HG02588 (cell line): Measurements from ENCODE around the gene SPRYD3.

Experiments used
- ATAC-seq: cut with Tn5 transposase; IDR thresholded peaks from one replicate; pipeline ENCODE4 v1.9.1; 2021; ENCODE audit warnings: mild to moderate bottlenecking, moderate library complexity; ENCODE audit not compliant: unreplicated experiment

SPRYD3 gene

GRCh38 chr12:53063708-53064612, 15.2 kb downstream of the SPRYD3 start:
- ATAC-seq = no peak

DNA sequence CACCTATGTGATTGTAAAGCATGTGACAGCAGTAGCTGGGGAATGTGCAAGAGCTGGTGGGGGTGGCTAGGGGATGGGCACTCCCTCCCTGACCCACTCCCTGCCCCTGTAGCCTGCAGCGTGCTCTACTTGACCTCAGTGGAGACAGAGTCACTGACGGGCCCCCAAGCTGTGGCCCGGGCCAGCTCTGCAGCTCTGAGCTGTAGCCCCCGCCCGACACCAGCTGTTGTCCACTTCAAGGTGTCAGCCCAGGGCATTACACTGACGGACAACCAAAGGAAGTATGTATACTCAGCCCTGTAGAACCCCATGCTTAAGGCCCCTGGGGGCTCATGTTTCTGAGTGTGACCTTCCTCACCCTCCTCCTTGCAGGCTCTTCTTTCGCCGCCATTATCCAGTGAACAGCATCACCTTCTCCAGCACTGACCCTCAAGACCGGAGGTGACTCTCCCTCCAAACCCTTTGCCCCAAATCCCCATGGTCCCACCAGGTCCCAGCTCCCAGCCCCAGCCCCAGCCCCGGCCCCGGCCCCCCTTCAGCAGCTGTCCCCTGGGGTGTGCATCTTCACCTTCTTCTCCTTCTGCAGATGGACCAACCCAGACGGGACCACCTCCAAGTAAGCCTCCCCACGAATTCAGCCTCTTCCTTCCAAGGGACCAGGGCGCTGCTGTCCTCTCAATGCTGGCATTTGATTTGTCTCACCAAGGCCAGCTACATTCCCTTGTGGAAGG, 16.0 kb downstream of the SPRYD3 start:
- ATAC-seq = no peak

DNA sequence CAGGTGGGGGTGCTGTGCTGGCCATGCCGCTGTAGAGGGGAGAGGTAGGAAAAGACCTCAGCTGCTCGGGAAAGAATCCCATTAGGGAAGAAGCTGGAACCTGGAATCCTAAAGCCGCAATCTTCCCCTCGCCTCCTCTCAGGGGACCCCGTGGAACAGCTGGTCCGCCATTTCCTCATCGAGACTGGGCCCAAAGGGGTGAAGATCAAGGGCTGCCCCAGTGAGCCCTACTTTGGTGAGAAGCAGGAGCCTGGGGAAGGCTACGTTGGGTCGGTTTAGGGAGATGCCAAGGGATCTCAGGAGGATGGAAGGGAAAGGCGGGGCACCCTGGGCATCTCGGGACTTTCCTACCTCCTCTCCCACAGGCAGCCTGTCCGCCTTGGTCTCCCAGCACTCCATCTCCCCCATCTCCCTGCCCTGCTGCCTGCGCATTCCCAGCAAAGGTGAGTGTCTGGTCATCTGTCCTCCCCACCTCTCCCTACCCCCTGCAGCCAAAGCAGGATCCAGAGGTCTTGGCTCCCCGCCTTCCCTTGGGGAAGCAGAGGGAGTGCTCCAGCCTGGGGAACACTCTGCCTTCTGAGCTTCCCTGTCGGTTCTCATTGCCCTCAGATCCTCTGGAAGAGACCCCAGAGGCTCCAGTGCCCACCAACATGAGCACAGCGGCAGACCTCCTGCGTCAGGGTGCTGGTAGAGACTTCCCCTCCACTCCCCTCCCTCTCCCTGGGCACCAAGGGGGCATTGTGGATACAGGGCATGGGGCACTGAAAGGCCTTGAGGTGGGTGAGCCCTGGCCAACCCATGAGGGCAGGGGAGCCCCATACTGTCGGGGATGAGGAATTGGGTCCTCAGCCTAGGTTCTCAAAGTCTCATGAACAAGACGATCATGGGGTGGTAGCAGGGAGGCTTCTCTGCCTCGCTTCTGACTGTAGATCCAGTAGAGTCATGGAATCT, 16.9 kb downstream of the SPRYD3 start:
- ATAC-seq = no peak

GRCh38 chr12:53061404-53062010, 17.7 kb downstream of the SPRYD3 start:
- ATAC-seq = no peak

GRCh38 chr12:53060721-53061276, 18.4 kb downstream of the SPRYD3 start:
- no peak for ATAC-seq

DNA sequence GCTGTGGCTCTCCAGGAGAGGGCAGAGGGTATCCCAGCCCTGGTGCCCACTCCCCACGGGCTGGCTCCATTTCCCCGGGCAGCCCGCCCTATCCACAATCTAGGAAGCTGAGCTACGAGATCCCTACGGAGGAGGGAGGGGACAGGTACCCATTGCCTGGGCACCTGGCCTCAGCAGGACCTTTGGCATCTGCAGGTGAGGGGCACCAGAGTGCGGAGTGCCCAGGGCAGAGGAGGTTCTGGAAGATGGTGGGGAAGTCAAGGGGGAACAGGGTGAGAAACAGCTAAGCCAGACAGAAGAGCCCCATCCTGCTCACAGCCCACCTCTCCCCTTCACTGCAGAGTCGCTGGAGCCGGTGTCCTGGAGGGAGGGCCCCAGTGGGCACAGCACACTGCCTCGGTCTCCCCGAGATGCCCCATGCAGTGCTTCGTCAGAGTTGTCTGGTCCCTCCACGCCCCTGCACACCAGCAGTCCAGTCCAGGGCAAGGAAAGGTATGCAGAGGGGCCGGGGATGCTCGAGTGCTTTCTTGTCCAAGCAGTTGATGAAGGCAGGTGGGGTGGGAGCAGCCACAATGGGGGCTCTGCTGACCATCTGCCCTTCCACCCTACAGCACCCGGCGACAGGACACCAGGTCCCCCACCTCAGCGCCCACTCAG, 19.0 kb downstream of the SPRYD3 start:
- no peak for ATAC-seq

GRCh38 chr12:53059434-53060063, 19.6 kb downstream of the SPRYD3 start:
- ATAC-seq = no peak

DNA sequence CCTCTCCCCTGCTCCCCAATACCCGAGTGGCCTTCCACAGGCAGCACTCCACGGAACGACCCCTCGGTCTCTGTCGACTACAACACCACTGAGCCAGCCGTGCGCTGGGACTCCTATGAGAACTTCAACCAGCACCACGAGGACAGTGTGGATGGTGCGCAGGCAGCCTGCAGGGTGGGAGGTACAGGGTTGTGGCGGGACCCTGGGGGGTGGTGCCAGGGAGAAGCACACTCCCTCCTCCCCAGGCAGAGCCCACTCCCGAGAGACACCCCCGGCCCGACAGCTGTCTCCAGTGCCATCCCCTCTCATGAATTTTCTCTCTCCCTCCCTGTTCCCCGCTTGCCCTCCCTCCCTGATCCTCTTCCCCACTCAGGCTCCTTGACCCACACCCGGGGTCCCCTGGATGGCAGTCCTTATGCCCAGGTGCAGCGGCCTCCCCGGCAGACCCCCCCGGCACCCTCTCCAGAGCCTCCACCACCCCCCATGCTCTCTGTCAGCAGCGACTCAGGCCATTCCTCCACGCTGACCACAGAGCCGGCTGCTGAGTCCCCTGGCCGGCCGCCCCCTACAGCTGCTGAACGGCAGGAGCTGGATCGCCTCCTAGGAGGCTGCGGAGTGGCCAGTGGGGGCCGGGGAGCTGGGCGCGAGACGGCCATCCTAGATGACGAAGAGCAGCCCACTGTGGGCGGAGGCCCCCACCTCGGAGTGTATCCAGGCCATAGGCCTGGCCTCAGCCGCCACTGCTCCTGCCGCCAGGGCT, 20.3 kb downstream of the SPRYD3 start:
- no peak for ATAC-seq

- ATAC-seq = no peak
Measured at GRCh38 chr12:53057816-53058500, 21.2 kb downstream of the SPRYD3 start.

- ATAC-seq = no peak
Measured at GRCh38 chr12:53056901-53057300, 22.3 kb downstream of the SPRYD3 start.

- no peak for ATAC-seq
Measured at GRCh38 chr12:53056296-53056695, 22.9 kb downstream of the SPRYD3 start.

- ATAC-seq = no peak
Measured at GRCh38 chr12:53055471-53056266, 23.5 kb downstream of the SPRYD3 start.

DNA sequence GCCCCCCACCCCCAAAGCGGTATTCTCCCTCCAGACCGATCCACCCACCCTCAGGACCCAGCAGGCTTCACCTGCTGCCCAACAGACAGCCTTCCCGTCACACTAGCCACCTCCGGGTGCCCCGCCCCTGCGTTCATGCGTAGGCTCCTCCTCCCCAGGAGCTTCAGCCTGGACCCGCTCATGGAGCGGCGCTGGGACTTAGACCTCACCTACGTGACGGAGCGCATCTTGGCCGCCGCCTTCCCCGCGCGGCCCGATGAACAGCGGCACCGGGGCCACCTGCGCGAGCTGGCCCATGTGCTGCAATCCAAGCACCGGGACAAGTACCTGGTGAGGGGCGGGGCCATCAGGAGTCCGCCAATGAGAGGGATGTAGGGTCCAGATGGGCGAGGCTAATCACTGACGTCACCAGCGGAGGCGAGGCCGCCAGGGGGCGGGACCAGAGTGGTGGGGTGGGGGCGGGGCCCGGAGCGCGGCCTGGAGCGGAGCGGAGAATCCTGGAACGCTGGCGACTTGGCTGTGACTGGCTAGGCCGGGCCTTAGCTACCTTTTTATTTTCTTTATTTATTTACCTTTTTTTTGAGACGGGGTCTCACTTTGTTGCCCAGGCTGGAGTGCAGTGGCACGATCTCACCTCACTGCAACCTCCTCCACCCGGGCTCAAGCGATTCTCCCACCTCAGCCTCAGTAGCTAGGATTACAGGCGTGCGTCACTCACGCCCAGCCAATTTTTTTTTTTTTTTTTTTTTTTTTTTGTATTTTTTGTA, 24.9 kb downstream of the SPRYD3 start:
- ATAC-seq = peak; percentile 83

DNA sequence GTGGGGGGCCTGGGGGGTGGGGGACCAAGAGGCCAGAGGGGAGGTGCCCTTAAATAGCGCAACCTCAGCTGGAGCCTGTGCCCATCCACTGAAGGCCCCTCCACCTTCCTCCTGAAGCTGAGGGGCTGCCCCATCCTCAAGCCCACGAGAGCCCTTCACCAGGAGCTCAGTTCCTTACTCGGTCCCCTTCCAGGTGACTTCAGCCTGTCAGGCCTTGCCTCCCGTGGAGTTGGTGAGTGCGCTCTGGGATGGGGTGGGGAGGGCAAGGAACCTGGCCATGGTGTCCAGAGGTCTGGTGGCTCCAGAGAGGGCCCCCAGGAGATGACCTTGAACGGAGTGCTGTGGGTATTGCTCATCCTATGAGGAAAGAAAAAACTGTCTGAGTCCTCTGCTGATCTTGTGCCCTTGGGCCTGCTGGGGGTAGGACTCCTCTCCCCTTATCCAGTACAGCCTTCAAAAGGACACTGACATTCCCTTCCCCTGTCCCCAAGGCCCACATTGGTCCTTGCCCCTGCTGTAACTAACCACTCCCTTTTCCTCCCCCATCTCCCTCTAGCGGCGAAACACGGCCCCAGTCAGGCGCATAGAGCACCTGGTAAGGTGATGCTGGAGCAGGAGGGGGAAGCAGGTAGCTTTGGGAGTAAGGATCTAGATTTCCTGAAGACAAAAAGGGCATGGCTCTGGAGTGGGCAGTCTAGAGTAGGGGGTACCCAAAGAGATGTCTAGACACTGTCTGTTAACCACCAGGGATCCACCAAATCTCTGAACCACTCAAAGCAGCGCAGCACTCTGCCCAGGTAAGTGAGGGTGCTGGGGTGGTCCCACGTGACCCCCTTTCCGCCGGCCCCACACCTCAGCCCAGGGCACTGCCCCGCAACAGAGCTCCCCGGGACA, 25.7 kb downstream of the SPRYD3 start:
- no peak for ATAC-seq

- no peak for ATAC-seq
Measured at GRCh38 chr12:53052419-53053217, 26.6 kb downstream of the SPRYD3 start.
